Activated naive CD4-positive, alpha-beta T cell treated with anti-CD3 and anti-CD28 coated beads, Interleukin-2, amount 50 U/mL, for 72 hours (primary cell): ENCODE measurements around the gene NACC1. TPM values are rescaled to one million over a fixed set of nuclear protein-coding genes. Genes with fewer than 3 reads are reported as not detected.
"Not testable (repeated sequence)": the region's sequence is repeated elsewhere in the genome, so short reads cannot be mapped to it uniquely, and the experiment has no call there.

Experiments
- ATAC-seq, 2 donors: fragments of 150-1000 bp; cut with Tn5 transposase; 2 replicates each; pipeline ENCODE4 v1.10.0; 2021; ENCODE audit warnings: mild to moderate bottlenecking in 2 of 2, moderate library complexity in 2 of 2
- DNase-seq, 2 donors: peaks; one replicate each; pipeline ENCODE4 v3.0.0; 2021 to 2022; ENCODE audit warnings: low spot score in 2 of 2
- H3K27ac Mint-ChIP-seq, 2 donors: one replicate each; pipeline ENCODE4 v1.8.0; 2022; ENCODE audit warnings: mild to moderate bottlenecking in 2 of 2, mixed read lengths in 2 of 2
- H3K36me3 Mint-ChIP-seq, 2 donors: one replicate each; pipeline ENCODE4 v1.8.0; 2022; ENCODE audit warnings: mixed read lengths in 2 of 2
- H3K9me3 Mint-ChIP-seq, 2 donors: one replicate each; pipeline ENCODE4 v1.8.0; 2022; ENCODE audit warnings: mixed read lengths in 2 of 2
- total RNA-seq, 2 donors: library from RNA; stranded (reverse); gene quantifications; one replicate each; pipeline ENCODE4 v1.2.3, GENCODE V29; 2022

NACC1 gene
- total RNA-seq, 2 donors from 2014 or later, result 56.0 to 67.0 TPM

DNA sequence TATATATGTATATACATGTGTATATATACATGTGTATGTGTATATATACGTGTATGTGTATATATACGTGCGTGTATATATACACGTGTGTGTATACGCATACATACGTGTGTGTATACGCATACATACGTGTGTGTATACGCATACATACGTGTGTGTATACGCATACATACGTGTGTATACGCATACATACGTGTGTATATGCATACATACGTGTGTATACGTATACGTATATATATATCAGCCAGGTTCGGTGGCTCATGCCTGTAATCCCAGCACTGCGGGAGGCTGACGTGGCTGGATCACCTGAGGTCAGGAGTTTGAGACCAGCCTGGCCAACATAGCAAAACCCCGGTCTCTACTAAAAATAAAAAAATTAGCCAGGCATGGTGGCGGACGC lies 66.9 kb downstream of the NACC1 start:
- H3K9me3 Mint-ChIP-seq, ATAC-seq, H3K36me3 Mint-ChIP-seq, DNase-seq, H3K27ac Mint-ChIP-seq: not testable (repeated sequence)

DNA sequence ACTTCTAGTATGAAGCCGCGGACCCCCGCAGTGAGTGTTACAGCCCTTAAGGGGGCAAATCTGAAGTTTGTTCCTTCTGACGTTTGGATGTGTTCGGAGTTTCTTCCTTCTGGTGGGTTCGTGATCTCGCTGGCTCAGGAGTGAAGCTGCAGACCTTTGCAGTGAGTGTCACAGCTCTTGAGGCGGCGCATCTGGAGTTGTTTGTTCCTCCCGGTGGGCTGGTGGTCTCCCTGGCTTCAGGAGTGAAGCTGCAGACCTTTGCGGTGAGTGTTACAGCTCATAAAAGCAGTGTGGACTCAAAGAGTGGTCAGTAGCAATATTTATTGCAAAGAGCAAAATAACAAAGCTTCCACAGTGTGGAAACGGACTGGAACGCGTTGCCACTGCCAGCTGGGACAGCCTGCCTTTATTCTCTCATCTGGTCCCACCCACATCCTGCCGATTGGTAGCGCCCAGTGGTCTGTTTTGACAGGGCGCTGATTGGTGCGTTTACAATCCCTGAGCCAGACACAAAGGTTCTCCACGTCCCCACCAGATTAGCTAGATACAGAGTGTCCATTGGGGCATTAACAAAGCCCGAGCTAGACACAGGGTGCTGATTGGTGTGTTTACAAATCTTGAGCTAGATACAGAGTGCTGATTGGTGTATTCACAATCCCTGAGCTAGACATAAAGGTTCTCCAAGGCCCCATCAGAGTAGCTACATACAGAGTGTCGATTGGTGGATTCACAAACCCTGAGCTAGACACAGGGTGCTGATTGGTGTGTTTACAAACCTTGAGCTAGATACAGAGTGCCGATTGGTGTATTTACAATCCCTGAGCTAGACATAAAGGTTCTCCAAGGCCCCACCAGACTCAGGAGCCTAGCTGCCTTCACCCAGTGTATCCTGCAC lies 67.9 kb downstream of the NACC1 start:
- not testable (repeated sequence) for H3K36me3 Mint-ChIP-seq, ATAC-seq, DNase-seq, H3K9me3 Mint-ChIP-seq
- H3K27ac Mint-ChIP-seq, result peak overlapping the region in 1 of 2 donors; percentile 3

DNA sequence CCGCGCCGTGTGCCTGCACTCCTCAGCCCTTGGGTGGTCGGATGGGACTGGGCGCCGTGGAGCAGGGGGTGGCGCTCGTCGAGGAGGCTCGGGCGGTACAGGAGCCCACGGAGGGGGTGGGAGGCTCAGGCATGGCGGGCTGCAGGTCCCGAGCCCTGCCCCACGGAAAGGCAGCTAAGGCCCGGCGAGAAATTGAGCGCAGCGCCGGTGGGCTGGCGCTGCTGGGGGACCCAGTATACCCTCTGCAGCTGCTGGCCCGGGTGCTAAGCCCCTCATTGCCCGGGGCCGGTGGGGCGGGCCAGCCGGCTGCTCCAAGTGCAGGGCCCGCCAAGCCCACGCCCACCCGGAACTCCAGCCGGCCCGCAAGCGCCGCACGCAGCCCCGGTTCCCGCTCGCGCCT lies 68.6 kb downstream of the NACC1 start:
- DNase-seq, ATAC-seq, H3K9me3 Mint-ChIP-seq, H3K36me3 Mint-ChIP-seq: not testable (repeated sequence)
- peak overlapping the region in 1 of 2 donors; percentile 3 for H3K27ac Mint-ChIP-seq

DNA sequence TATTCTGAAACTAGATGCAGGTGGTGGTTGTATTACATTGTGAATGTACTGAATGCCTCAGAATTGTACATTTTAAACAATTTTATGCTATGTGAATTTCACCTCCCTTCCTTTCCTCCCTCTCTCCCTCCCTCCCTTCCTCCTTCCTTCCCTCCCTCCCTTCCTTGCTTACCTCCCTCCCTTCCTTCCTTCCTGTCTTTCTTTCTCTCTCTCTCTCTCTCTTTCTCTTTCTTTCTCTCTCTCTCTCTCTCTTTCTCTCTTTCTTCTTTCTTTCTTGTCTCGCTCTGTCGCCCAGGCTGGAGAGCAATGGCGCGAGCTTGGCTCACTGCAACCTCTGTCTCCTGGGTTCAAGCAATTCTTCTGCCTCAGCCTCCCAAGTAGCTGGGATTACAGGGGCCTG lies 69.4 kb downstream of the NACC1 start:
- H3K36me3 Mint-ChIP-seq, result no peaks in the 10 kb centered on the region
- peak overlapping the region in 1 of 2 donors; percentile 70 for H3K27ac Mint-ChIP-seq
- ATAC-seq (no peak), DNase-seq (no peak)
- no peaks in the 10 kb centered on the region for H3K9me3 Mint-ChIP-seq

DNA sequence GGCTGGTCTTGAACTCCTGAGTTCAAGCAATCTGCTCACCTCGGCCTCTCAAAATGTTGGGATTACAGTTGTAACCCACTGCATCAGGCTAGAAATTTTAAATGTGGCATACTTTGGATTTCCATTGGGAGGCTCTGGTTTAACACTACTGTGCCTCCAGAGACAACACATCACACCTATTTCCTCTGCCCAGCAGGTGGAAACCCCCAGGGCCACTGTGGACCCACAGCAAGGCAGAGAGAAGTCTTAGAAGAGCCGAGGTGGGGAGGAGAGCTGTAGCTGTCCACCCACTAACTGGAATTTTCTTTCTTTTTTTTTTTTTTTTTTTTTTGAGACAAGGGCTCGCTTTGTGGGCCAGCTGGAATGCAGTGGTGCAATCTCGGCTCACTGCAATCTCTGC lies 71.5 kb downstream of the NACC1 start:
- DNase-seq (no peak), ATAC-seq (no peak)
- Mint-ChIP-seq H3K9me3 (no peaks in the 10 kb centered on the region), H3K36me3 (no peaks in the 10 kb centered on the region), H3K27ac (peak overlapping the region in 1 of 2 donors; percentile 64)

Other genes with a start within 250 kb of the NACC1 start
- 10 to 100 TPM; 26.0 to 31.6 TPM for gene DNASE2, start 236.8 kb upstream of the NACC1 start, total RNA-seq
- gene KLF1, start 231.1 kb upstream of the NACC1 start, total RNA-seq, result under 1 TPM; 0.46 to 0.54 TPM
- 10 to 100 TPM; 41.8 to 48.9 TPM for gene GCDH, start 227.1 kb upstream of the NACC1 start, total RNA-seq
- gene SYCE2, start 199.0 kb upstream of the NACC1 start, total RNA-seq, result 1 to 10 TPM; 2.2 to 4.8 TPM
- 100 to 1,000 TPM in 1 of 2 donors, 10 to 100 TPM in 1; 89.2 to 116 TPM for gene FARSA, start 184.6 kb upstream of the NACC1 start, total RNA-seq
- gene CALR, start 179.7 kb upstream of the NACC1 start, total RNA-seq, result 100 to 1,000 TPM; 505 to 624 TPM
- 100 to 1,000 TPM; 146 to 207 TPM for gene RAD23A, start 172.4 kb upstream of the NACC1 start, total RNA-seq
- gene GADD45GIP1, start 161.0 kb upstream of the NACC1 start, total RNA-seq, result 10 to 100 TPM in 1 of 2 donors, 1 to 10 TPM in 1; 7.7 to 26.7 TPM
- 1 to 10 TPM in 1 of 2 donors, under 1 TPM in 1; 0.31 to 1.3 TPM for gene DAND5, start 148.7 kb upstream of the NACC1 start, total RNA-seq
- gene NFIX, start 122.8 kb upstream of the NACC1 start, total RNA-seq, result 1 to 10 TPM; 1.8 to 5.4 TPM
- 1 to 10 TPM in 1 of 2 donors, under 1 TPM in 1; 0.71 to 3.2 TPM for gene LYL1, start 15.4 kb upstream of the NACC1 start, total RNA-seq
- gene TRMT1, start 1.5 kb upstream of the NACC1 start, total RNA-seq, result 10 to 100 TPM; 65.5 to 82.4 TPM
- gene STX10, start 32.1 kb downstream of the NACC1 start, total RNA-seq, result 10 to 100 TPM; 67.2 to 77.1 TPM
- 100 to 1,000 TPM; 111 to 174 TPM for gene IER2, start 32.1 kb downstream of the NACC1 start, total RNA-seq